Ascending aorta (tissue), 2 donors: ENCODE data around the gene RASSF10. TPM values are rescaled to one million over a fixed set of nuclear protein-coding genes. Genes with fewer than 3 reads are reported as not detected.

ENCODE experiments used
- DNase-seq, 2 donors: peaks; one replicate each; pipeline ENCODE4 v3.0.0-alpha.2; 2019; ENCODE audit warnings: low spot score in 2 of 2
- H3K27ac ChIP-seq, 2 donors: fragments of 200-600 bp; sonication (generic); one replicate each; pipeline ENCODE4 v1.5.1; 2016 to 2017; ENCODE audit warnings: mild to moderate bottlenecking in 1 of 2
- H3K27me3 ChIP-seq: fragments of 200-600 bp; sonication (generic); one replicate; pipeline ENCODE4 v1.5.1; 2017
- H3K36me3 ChIP-seq, 2 donors: fragments of 200-600 bp; sonication (generic); one replicate each; pipeline ENCODE4 v1.5.1; 2016
- H3K4me1 ChIP-seq, 2 donors: fragments of 200-600 bp; sonication (generic); one replicate each; pipeline ENCODE4 v1.5.1; 2016 to 2017; ENCODE audit warnings: mild to moderate bottlenecking in 1 of 2
- H3K4me3 ChIP-seq, 2 donors: fragments of 200-600 bp; sonication (generic); one replicate each; pipeline ENCODE4 v1.5.1; 2016 to 2017; ENCODE audit warnings: mild to moderate bottlenecking in 1 of 2
- H3K9me3 ChIP-seq, 2 donors: fragments of 200-600 bp; sonication (generic); one replicate each; pipeline ENCODE4 v1.5.1; 2016
- CTCF ChIP-seq, 3 experiments: fragments of 200-600 bp in 2 of 3; fragments of 450-650 bp in 1 of 3; sonication (generic) in 2 of 3; IDR thresholded peaks; one replicate each; pipeline ENCODE4 v1.5.1; 2016 to 2019; ENCODE audit warnings: antibody characterized with exemption in 3 of 3, mild to moderate bottlenecking in 1 of 3, moderate library complexity in 1 of 3
- intact Hi-C: fragments of 100-400 bp; cut with DNase I; formaldehyde crosslinking; loops from one replicate; pipeline ENCODE4 v1.15.1; 2023
- total RNA-seq: library from RNA; depleted of rRNA; stranded (reverse); fragments of >200 nt; gene quantifications from one replicate; pipeline ENCODE4 v1.1.0, GENCODE V29; 2016

The RASSF10 gene
- total RNA-seq, 1 donor from 2014 or later: not detected

GRCh38 chr11:12975195-12975594, 33.9 kb upstream of the RASSF10 start:
- intact Hi-C loops: no loop called here
- Histone ChIP-seq H3K36me3 (no peaks in the 10 kb centered on the region), H3K9me3 (no peaks in the 10 kb centered on the region), H3K4me3 (no peak overlapping the region), H3K27me3 (no peaks in the 10 kb centered on the region), H3K27ac (no peak overlapping the region), H3K4me1 (no peaks in the 10 kb centered on the region)
- no peak for DNase-seq
- no peak for TF ChIP-seq CTCF (IDR thresholded peaks at IDR 0.05)

GRCh38 chr11:12979928-12980689, 29.0 kb upstream of the RASSF10 start:
- intact Hi-C loops: no loop called here
- Histone ChIP-seq H3K4me1 (no peaks in the 10 kb centered on the region), H3K36me3 (no peaks in the 10 kb centered on the region), H3K9me3 (no peaks in the 10 kb centered on the region), H3K27ac (no peak overlapping the region), H3K4me3 (no peak overlapping the region), H3K27me3 (no peaks in the 10 kb centered on the region)
- no peak for DNase-seq
- no peak for TF ChIP-seq CTCF (IDR thresholded peaks at IDR 0.05)

- no peaks in the 10 kb centered on the region for H3K9me3 ChIP-seq
- H3K27me3 ChIP-seq: no peaks in the 10 kb centered on the region
- no peak overlapping the region for H3K27ac ChIP-seq
- H3K4me3 ChIP-seq: no peak overlapping the region
- H3K4me1 ChIP-seq: no peaks in the 10 kb centered on the region
- intact Hi-C loops: no loop called here
- no peak for DNase-seq
- no peaks in the 10 kb centered on the region for H3K36me3 ChIP-seq
- no peak for TF ChIP-seq CTCF (IDR thresholded peaks at IDR 0.05)
Measured at GRCh38 chr11:12981676-12982522, 27.2 kb upstream of the RASSF10 start.

GRCh38 chr11:12983336-12983735, 25.8 kb upstream of the RASSF10 start:
- no peak for TF ChIP-seq CTCF (IDR thresholded peaks at IDR 0.05)
- intact Hi-C loops: no loop called here
- DNase-seq: no peak

GRCh38 chr11:12986194-12986898, 22.8 kb upstream of the RASSF10 start:
- intact Hi-C loops: no loop called here
- H3K4me1 ChIP-seq: no peaks in the 10 kb centered on the region
- DNase-seq: no peak
- no peak for TF ChIP-seq CTCF (IDR thresholded peaks at IDR 0.05)
- no peaks in the 10 kb centered on the region for H3K9me3 ChIP-seq
- no peaks in the 10 kb centered on the region for H3K27me3 ChIP-seq
- no peak overlapping the region for H3K27ac ChIP-seq
- no peaks in the 10 kb centered on the region for H3K36me3 ChIP-seq
- H3K4me3 ChIP-seq: no peak overlapping the region

More at GRCh38 chr11:12983336-12983735, 25.8 kb upstream of the RASSF10 start:
- H3K4me3 ChIP-seq: no peak overlapping the region
- no peaks in the 10 kb centered on the region for H3K27me3 ChIP-seq
- H3K4me1 ChIP-seq: no peaks in the 10 kb centered on the region
- no peaks in the 10 kb centered on the region for H3K9me3 ChIP-seq
- H3K36me3 ChIP-seq: no peaks in the 10 kb centered on the region
- H3K27ac ChIP-seq: no peak overlapping the region
